Large intestine (tissue), 12 donors: Measurements from ENCODE around the gene SIPA1L3. TPM values are rescaled to one million over a fixed set of nuclear protein-coding genes. Genes with fewer than 3 reads are reported as not detected.
"Not testable (repeated sequence)": the region's sequence is repeated elsewhere in the genome, so short reads cannot be mapped to it uniquely, and the experiment has no call there.

Source experiments
- DNase-seq, 2 donors: peaks; one replicate each; pipeline versions ENCODE4 v3.0.0 to v3.0.0-alpha.2; 2013
- H3K27ac ChIP-seq: one replicate; pipeline ENCODE4 v1.5.1; 2013; ENCODE audit warnings: low read length
- H3K27me3 ChIP-seq: 2 replicates; pipeline ENCODE4 v1.6.1; 2013; ENCODE audit warnings: low read length; ENCODE audit not compliant: control insufficient read depth, insufficient read depth
- H3K36me3 ChIP-seq: 2 replicates; pipeline ENCODE4 v1.6.1; 2013; ENCODE audit warnings: low read length; ENCODE audit not compliant: control insufficient read depth, insufficient read depth
- H3K4me1 ChIP-seq: one replicate; pipeline ENCODE4 v1.6.1; 2013; ENCODE audit warnings: low read length; ENCODE audit not compliant: control insufficient read depth, insufficient read depth
- H3K4me3 ChIP-seq: one replicate; pipeline ENCODE4 v1.5.1; 2013; ENCODE audit warnings: low read length
- H3K9me3 ChIP-seq: one replicate; pipeline ENCODE4 v1.6.1; 2013; ENCODE audit warnings: mild to moderate bottlenecking, low read depth, low read length, moderate library complexity; ENCODE audit not compliant: control insufficient read depth
- WGBS: methylation state at CpG from one replicate; pipeline ENCODE4 v1.1.5; 2013; ENCODE audit warnings: low lambda C conversion rate; ENCODE audit not compliant: insufficient coverage; 5-methylcytosine and 5-hydroxymethylcytosine counted together
- long read RNA-seq, 11 donors: transcript quantifications; one replicate each; lab custom pipeline, GENCODE V29; 2026
- polyA plus RNA-seq: library from polyadenylated mRNA; unstranded; fragments of 120-200 nt; gene quantifications from one replicate; pipeline ENCODE4 v1.2.1, GENCODE V29; 2013

Gene SIPA1L3, protein sequence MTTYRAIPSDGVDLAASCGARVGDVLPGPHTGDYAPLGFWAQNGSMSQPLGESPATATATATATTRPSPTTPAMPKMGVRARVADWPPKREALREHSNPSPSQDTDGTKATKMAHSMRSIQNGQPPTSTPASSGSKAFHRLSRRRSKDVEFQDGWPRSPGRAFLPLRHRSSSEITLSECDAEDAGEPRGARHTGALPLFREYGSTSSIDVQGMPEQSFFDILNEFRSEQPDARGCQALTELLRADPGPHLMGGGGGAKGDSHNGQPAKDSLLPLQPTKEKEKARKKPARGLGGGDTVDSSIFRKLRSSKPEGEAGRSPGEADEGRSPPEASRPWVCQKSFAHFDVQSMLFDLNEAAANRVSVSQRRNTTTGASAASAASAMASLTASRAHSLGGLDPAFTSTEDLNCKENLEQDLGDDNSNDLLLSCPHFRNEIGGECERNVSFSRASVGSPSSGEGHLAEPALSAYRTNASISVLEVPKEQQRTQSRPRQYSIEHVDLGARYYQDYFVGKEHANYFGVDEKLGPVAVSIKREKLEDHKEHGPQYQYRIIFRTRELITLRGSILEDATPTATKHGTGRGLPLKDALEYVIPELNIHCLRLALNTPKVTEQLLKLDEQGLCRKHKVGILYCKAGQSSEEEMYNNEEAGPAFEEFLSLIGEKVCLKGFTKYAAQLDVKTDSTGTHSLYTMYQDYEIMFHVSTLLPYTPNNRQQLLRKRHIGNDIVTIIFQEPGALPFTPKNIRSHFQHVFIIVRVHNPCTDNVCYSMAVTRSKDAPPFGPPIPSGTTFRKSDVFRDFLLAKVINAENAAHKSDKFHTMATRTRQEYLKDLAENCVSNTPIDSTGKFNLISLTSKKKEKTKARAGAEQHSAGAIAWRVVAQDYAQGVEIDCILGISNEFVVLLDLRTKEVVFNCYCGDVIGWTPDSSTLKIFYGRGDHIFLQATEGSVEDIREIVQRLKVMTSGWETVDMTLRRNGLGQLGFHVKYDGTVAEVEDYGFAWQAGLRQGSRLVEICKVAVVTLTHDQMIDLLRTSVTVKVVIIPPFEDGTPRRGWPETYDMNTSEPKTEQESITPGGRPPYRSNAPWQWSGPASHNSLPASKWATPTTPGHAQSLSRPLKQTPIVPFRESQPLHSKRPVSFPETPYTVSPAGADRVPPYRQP (N-terminal part only)
- polyA plus RNA-seq = 70.0 TPM
- long read RNA-seq, donor 1, partial matches to known transcripts = 0 of 5 reads
- long read RNA-seq, donor 1, other reads (novel, unspliced or antisense) = 0 of 5 reads
- long read RNA-seq, donor 2, transcript SIPA1L3-202 (3 exons, 608 nt) = major isoform, 12 of 91 reads
- long read RNA-seq, donor 2, partial matches to known transcripts = 73 of 91 reads
- long read RNA-seq, donor 2, other reads (novel, unspliced or antisense) = 0 of 91 reads
- long read RNA-seq, donor 3 = 0 reads
- long read RNA-seq, donor 4, partial matches to known transcripts = 0 of 1 reads
- long read RNA-seq, donor 4, other reads (novel, unspliced or antisense) = 0 of 1 reads
- long read RNA-seq, donor 5, partial matches to known transcripts = 0 of 5 reads
- long read RNA-seq, donor 5, other reads (novel, unspliced or antisense) = 0 of 5 reads
- long read RNA-seq, donor 6, transcript SIPA1L3-202 (3 exons, 608 nt) = major isoform, 5 of 16 reads
- long read RNA-seq, donor 6, partial matches to known transcripts = 5 of 16 reads
- long read RNA-seq, donor 6, other reads (novel, unspliced or antisense) = 0 of 16 reads
- long read RNA-seq, donor 7, partial matches to known transcripts = 0 of 3 reads
- long read RNA-seq, donor 7, other reads (novel, unspliced or antisense) = 0 of 3 reads
- long read RNA-seq, donor 8, partial matches to known transcripts = 0 of 6 reads
- long read RNA-seq, donor 8, other reads (novel, unspliced or antisense) = 0 of 6 reads
- long read RNA-seq, donor 9, partial matches to known transcripts = 6 of 9 reads
- long read RNA-seq, donor 9, other reads (novel, unspliced or antisense) = 0 of 9 reads
- long read RNA-seq, donor 10, transcript SIPA1L3-202 (3 exons, 608 nt) = major isoform, 9 of 18 reads
- long read RNA-seq, donor 10, partial matches to known transcripts = 5 of 18 reads
- long read RNA-seq, donor 10, other reads (novel, unspliced or antisense) = 0 of 18 reads
- long read RNA-seq, donor 11, partial matches to known transcripts = 0 of 6 reads
- long read RNA-seq, donor 11, other reads (novel, unspliced or antisense) = 0 of 6 reads

DNA sequence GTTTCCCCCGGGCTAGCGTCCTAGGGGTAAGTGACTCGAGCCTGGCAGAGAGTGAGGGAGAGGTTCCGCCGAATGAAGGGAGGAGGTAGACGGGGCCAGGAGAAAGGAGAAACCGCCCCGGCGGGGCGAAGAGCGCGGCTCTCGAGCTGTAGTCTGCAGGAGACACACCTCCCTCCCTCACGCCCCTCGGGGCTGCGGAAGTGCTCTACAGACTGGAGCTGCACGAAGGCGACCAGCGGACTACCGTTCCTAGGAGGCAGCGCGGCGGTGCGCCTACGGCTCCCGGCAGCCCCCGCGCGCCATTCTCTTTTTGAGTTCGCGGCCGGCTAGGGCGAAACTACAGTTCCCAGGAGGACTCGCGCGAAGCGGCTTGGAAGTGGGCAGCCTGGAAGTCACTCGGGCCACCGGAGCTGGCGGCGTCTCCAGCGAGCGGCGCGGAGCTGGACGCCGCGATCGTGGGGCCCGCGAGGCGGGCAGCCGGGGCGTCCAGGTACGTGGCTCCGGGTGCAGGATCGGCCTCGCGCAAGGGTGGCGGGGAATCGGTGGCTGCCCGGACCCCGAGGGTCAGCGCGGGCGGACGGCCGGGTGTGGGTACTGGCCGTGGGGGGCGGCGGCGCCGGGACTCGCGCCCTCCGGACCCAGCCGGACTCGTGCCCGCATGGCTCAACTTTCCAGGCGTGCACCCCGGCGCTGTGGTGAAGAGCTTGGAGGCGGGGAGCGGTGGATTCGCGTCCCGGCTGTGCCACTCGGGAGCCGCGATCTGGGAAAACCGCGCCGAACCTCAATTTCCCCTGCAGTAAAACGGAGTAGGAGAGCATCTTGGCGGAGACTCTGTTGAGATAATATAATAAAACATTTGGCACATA is at the start of gene SIPA1L3:
TSS of gene SIPA1L3 (plus strand) at position 340 of the 866 bp plus-strand sequence. CDS start 174,358 bp downstream, outside the sequence.
- Histone ChIP-seq H3K9me3 (no peaks in the 10 kb centered on the region), H3K27ac (peak within 1 kb of the TSS; percentile 96), H3K36me3 (no peaks in the 10 kb centered on the region), H3K4me1 (peaks cover 17% of the 10 kb centered on the region), H3K27me3 (no peaks in the 10 kb centered on the region), H3K4me3 (peak within 1 kb of the TSS; percentile 98)
- peak; percentile 98 for DNase-seq
- no CpG with 5 or more reads among the region's 95 CpGs for WGBS

DNA sequence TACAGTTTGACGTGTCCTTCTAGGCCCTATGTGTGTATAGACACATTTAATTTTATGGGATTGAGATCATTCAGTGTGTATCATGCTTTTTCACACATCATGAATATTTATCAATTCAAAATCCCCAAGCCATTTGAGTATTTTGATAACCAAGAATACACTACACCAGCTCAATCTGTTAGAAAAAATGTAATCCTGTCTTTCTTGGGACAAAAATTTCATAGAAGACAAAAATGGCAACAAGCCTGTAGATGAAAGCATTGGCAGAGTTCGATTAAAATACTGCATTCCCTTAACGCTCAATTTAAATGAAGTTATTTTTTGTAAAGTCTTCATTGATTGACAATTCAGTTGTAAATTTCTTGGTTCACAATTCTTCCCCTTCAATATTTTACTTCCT is 42.5 kb upstream of the SIPA1L3 start:
- Histone ChIP-seq H3K36me3 (no peaks in the 10 kb centered on the region), H3K27ac (no peak overlapping the region), H3K4me1 (no peaks in the 10 kb centered on the region), H3K4me3 (no peak overlapping the region), H3K27me3 (no peaks in the 10 kb centered on the region), H3K9me3 (no peaks in the 10 kb centered on the region)
- 100% methylated on average over 2 of the region's 3 CpGs for WGBS
- DNase-seq = no peak

DNA sequence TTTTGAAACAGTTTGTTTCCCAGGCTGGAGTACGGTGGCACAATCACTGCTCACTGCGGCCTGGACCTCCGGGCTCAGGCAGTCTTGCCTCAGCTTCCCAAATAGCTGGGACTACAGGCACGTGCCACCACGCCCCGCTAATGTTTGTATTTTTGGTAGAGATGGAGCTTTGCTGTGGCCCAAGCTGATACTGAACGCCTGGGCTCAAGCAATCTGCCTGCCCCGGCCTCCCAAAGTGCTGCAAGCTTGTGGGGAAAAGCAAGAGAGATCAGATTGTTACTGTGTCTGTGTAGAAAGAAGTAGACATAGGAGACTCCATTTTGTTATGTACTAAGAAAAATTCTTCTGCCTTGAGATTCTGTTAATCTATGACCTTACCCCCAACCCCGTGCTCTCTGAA is 41.1 kb upstream of the SIPA1L3 start:
- not testable (repeated sequence) for H3K27me3 ChIP-seq, H3K27ac ChIP-seq, DNase-seq, H3K4me3 ChIP-seq, H3K4me1 ChIP-seq, H3K9me3 ChIP-seq, H3K36me3 ChIP-seq
- WGBS = no CpG with 5 or more reads among the region's 9 CpGs

DNA sequence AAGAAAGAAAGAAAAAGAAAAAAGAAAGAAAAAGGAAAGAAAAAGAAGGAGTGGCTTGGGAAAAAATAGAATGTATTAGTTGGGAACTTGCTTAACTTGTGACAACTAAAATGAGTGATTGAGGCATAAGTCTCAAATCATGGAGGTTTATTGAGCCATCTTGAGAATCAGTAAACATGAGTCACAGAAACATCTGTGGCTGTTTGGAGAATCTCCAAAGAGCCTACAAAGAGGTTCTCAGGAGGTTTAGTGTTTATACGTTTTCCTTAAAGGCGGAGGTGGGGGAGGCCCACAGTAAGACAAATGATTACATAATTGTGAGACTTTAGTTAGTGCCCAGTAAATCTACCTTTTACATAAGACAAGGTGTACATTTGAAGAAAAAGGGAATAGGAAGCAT is 39.2 kb upstream of the SIPA1L3 start:
- H3K27me3 ChIP-seq = no peaks in the 10 kb centered on the region
- H3K4me3 ChIP-seq = no peak overlapping the region
- H3K4me1 ChIP-seq = no peaks in the 10 kb centered on the region
- no peaks in the 10 kb centered on the region for H3K36me3 ChIP-seq
- WGBS = no CpG with 5 or more reads among the region's 2 CpGs
- peak; percentile 5 to 17 for DNase-seq
- no peaks in the 10 kb centered on the region for H3K9me3 ChIP-seq
- no peak overlapping the region for H3K27ac ChIP-seq

DNA sequence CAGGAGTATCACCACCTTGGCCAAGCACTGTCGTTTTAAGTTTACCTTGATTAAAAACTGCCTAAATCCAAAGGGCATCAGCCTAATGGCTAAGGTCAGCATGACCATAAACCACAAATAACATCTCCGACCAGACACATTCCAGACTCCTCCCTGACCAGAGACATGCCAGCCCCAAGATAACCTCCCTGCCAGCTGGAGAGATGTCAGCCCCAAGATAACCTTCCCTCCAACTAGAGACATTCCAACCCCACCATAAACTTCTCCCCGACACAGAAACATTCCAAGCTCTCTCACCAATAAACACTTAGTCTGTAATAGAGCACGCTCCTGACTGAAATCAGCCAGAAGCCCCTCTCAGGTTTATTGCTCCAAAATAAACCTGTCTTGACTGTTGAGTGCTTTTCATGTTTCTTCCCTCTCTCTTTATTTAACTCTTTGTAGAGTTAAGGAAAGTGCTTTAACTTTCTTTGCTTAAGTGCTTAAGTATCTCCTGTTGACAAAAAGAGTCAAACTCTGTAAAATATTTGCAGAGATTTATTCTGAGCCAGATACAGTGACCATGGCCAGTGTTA is 37.2 kb upstream of the SIPA1L3 start:
- Histone ChIP-seq H3K4me1 (no peaks in the 10 kb centered on the region), H3K9me3 (no peaks in the 10 kb centered on the region), H3K4me3 (no peak overlapping the region), H3K36me3 (no peaks in the 10 kb centered on the region), H3K27ac (no peak overlapping the region), H3K27me3 (no peaks in the 10 kb centered on the region)
- no peak for DNase-seq
- 20% methylated on average over 1 of the region's 4 CpGs for WGBS

DNA sequence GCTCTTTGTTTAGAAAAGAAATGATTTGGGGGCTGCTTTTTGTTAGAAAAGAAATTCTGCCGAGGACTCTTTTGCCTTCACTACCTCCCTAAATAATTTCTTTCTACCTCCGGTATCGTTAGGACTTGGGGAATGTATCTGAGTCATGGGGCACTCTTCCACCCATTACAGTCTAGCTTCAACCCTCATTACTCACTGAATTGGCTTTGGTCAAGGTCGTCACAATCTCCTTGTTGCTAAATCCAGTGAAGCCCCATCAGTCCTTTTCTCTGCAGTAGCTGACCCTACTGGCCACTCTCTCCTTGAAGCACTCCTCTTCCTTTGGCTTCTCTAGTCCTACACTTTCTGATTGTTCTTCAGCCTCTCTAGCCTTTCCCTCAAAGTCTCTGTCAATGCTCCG is 34.6 kb upstream of the SIPA1L3 start:
- H3K4me3 ChIP-seq = no peak overlapping the region
- WGBS = 80% methylated on average over 1 of the region's 5 CpGs
- no peaks in the 10 kb centered on the region for H3K4me1 ChIP-seq
- no peaks in the 10 kb centered on the region for H3K27me3 ChIP-seq
- no peak overlapping the region for H3K27ac ChIP-seq
- H3K9me3 ChIP-seq = no peaks in the 10 kb centered on the region
- H3K36me3 ChIP-seq = no peaks in the 10 kb centered on the region
- DNase-seq = no peak

DNA sequence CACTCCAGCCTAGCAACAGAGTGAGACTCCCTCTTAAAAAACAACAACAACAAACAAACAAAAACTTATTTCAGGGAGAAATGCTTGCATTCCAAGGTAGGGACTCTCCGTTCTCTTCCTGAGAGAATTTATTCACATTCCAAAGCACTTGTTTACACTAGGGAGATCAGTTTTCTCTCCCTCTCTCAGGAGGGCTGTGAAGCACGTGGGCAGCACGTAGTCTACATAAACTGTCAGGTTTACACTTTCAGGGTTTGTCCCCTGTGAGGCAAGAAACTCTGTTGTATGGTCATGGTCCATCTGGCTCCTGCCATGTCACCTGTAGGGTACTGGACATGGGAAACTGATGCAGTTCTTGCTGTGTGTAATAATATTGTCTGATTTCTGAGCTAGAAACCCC is 32.2 kb upstream of the SIPA1L3 start:
- peak in 1 of 2 donors; percentile 9 for DNase-seq
- H3K4me3 ChIP-seq = no peak overlapping the region
- no peak overlapping the region for H3K27ac ChIP-seq
- H3K27me3 ChIP-seq = no peaks in the 10 kb centered on the region
- WGBS = no CpG with 5 or more reads among the region's 3 CpGs
- no peaks in the 10 kb centered on the region for H3K9me3 ChIP-seq
- no peaks in the 10 kb centered on the region for H3K36me3 ChIP-seq
- no peaks in the 10 kb centered on the region for H3K4me1 ChIP-seq

DNA sequence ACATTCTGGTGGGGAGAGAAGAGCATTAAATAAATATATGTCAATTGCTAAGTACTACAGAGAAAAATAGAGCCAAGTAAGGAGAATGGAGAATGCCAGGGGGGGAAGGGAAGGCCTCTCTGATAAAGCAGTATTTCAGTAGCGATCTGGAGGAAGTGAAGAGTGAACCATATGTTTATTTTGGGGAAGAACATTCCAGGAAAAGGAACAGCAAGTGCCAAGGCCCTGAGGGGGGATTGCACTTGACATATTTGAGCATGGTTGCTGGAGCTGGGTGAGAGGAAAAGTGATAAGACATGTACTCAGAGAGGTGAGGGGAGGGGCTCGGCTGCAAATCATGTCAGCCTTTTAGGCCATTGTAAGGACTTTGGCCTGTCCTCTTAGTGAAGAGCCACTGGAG is 31.0 kb upstream of the SIPA1L3 start:
- H3K9me3 ChIP-seq = no peaks in the 10 kb centered on the region
- no peaks in the 10 kb centered on the region for H3K36me3 ChIP-seq
- no peak for DNase-seq
- H3K27me3 ChIP-seq = no peaks in the 10 kb centered on the region
- no peaks in the 10 kb centered on the region for H3K4me1 ChIP-seq
- no CpG with 5 or more reads among the region's 2 CpGs for WGBS
- H3K4me3 ChIP-seq = no peak overlapping the region
- H3K27ac ChIP-seq = no peak overlapping the region
